DMS79 treated with DMSO at 0.1 percent for 48 hours (cell line): Measurements from ENCODE around the gene KRT17.
"Not testable (repeated sequence)": the region's sequence is repeated elsewhere in the genome, so short reads cannot be mapped to it uniquely, and the experiment has no call there.

Source experiments
- DNase-seq: peaks from one replicate; lab custom pipeline; 2025; lab: John Stamatoyannopoulos, UW

The KRT17 gene

DNA sequence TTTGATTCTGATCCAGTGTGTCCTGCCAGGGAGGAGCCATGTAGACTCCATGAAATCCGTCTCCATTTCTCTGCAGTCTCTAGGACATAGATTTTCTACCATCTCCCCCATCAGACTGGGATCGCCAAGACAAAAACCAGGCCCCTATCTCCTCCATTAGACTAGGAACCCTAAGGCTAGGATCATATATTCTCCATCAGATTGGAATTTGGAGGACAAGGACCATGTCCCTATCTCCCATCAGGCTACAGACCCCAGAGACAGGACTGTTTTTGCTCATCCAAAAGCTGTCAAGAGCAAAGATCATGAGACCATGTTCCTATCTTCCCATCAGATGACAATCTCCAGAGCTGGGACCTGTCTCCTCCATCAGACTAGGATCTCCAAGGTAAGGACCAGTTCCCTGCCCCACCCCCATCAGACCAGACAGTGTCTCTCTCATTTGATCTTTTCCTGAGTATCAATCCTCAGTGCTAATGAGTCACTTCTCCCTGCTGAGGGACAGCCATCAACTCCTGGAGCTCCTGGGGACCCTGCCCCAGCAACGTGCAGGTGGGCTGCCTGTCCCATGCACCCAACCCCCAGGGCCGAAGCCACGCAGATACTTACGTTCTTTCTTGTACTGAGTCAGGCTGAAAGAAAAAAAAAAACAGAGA is 4.3 kb downstream of the KRT17 start:
- DNase-seq: not testable (repeated sequence)

DNA sequence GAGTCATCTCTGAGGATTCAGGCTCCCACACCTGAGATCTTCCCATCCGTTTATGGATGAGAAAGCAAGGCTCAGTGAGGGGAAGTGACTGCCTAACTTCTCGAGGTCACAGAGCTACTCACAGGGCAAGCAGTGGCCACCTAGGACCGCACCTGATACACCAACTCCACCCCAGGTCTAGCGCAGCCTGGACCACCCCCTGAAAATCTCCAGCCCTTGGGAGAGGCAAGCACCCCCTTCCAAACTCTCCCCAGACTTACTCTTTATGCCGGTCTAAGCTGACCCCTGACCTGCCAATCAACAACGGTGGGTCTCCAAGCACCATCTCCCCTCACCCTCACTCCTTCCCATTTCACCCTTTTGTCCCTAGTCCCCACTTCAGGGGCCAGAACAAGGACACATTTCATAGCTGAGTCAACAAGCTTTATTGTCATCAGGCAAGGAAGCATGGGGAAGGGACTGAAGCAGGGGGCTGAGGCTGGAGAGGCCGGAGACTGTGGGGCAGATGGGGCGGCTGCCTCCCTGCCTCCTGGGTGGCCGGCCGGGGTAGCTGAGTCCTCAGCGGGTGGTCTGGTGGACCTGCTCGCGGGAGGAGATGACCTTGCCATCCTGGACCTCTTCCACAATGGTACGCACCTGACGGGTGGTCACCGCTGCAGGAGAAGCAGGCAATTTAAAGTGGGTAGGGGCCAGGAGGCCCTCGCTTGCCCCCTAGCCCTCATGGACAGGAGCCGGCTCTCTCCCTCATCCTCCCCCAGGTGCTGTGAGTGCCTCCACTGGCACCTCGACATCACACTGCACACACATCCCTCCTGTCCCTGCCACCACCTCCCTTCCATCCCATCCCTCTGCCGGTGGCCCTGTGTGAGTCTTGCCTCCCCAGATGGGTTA is 5.1 kb downstream of the KRT17 start:
- DNase-seq: no peak

DNA sequence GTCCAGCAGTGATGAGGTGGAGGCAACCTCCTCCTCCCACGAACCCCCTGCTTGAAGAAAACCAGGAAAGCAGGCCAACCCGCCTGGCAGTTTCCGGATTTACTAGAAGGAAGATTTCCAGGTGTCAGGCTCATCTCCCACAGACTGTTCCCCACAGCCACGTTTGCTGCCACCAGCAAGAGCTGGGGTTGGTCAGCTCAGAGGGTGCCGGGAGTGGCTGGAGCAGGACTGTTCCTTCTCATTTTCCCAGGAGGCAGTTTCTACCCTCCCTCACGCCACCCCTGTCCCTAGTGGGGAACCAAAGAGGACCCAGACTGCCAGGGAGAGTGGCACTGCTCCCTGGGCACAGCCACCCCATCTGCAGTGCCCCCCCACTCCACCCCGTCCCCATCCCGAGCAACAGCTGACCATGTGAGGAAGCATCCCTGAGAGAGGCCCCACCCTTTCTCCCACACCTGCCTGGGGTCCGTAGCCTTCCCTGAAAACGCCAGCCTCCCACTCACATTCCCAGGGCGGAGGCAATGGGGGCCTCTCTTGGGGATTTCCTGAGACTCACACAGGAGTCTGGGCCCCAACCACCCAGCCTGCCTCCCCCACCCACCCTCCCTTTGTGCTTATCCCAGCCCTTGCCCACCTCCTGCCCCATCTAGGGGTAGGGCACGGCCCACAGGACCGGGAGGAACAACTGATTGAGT is 5.9 kb downstream of the KRT17 start:
- no peak for DNase-seq

DNA sequence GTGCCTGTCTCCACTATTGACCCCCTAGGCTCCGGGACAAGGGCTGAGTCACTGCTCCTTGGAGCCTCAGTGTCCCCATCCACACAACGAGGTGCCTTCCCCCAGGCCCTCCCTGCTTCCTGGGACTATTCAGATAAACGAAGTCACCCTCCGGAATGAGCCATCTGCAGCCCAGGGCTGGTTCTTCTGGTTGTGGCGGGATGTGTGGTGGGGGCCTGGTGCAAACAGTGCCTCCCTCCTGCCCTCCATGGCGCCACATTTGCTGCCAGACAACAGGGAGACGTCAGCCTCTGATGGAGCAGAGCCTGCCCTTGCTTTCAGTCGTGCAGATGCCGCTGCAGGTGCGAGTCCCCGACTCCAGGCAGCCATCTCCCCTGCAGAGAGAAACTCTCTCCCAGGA is 6.7 kb downstream of the KRT17 start:
- DNase-seq: no peak

DNA sequence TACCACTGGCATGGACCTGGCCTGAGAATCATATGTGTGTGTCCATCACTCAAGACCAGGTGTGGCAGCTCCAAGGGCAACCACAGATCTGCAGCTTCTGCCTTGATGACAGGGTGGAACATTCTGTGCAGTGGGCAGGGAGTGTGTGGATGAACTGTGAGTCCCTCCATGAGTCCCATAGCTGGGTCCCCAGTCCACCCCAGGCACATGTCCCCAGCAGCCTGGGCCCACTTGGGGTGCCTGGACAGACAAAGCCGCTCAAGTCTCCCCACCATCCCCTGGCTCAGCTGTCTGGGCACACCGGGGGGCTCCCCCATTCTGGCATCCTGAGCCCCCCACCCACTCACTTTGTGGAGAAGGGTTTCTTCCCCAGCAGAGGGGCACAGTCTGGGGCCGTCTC is 7.2 kb downstream of the KRT17 start:
- DNase-seq: no peak

DNA sequence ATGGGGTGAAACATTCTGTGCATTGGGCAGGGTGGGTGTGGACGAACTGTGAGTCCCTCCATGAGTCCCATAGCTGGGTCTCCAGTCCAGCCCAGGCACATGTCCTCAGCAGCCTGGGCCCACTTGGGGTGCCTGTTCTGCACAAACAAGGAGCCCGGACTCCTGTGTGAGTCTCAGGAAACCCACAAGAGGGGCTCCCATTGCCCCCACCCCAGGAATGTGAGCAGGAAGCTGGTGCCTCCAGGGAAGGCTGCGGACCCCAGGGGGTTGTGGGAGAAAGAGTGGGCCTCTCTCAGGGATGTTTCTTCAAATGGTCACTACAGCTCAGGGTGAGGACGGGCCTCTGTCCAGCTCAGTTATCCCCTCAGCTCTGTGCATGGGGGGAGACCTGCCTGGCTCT is 7.9 kb downstream of the KRT17 start:
- DNase-seq: not testable (repeated sequence)

DNA sequence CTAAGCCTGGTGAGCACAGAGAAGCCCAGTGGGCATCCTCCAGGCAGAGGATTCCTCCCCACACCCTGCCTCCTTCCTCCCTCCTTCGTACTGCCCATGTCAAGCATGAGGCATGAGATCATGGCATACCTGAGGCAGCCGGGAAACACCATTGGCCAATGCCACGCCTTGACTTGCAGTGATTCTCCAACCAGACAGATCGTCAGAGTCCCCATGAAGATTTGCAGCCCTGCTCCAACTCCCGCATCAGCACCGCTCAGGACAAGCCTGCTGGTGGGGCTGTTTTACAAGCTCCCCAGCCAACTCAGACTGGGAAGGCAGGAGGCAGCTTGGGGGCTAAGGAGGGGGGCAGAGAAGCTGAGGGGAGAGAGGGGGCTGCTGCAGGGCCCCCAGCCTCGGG is 8.9 kb downstream of the KRT17 start:
- no peak for DNase-seq

DNA sequence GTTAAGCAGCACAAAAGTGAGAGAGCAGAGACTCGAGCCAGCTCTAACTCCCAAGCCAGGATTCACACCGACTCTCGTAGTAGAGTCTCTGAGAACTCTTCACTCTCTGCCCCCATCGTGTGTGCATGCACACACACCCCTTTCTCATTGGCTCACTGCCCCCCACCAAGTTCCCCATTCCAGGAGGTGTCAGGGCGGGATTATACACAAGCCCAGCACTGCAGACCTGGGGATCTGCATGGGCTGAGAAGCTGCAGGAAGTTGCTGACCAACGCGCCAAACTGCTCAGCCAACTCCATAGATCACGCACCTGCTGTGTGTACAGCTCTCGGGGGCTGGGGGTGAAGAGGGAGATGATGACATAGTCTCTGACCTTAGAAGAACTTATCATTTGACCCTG is 9.6 kb downstream of the KRT17 start:
- not testable (repeated sequence) for DNase-seq

DNA sequence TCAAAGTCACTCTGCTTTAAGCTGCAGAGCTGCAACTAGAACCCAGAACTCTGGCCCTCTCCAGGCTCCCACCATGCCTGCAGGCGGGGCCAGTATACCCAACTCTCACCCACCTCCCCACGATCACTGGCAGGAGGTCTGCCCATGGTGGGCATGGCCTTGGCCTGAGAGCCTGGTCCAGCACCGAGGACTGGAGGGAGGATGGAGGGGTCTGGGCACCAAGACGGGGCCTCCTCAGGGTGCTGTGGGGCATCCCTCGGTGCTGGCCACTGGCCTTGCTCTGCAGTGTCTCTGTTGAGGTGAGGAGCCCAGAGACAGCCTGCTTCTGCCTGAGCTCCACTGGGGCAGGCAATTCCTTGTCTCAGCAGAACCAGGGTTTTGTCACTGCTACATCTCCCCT is 10.3 kb downstream of the KRT17 start:
- DNase-seq: no peak

DNA sequence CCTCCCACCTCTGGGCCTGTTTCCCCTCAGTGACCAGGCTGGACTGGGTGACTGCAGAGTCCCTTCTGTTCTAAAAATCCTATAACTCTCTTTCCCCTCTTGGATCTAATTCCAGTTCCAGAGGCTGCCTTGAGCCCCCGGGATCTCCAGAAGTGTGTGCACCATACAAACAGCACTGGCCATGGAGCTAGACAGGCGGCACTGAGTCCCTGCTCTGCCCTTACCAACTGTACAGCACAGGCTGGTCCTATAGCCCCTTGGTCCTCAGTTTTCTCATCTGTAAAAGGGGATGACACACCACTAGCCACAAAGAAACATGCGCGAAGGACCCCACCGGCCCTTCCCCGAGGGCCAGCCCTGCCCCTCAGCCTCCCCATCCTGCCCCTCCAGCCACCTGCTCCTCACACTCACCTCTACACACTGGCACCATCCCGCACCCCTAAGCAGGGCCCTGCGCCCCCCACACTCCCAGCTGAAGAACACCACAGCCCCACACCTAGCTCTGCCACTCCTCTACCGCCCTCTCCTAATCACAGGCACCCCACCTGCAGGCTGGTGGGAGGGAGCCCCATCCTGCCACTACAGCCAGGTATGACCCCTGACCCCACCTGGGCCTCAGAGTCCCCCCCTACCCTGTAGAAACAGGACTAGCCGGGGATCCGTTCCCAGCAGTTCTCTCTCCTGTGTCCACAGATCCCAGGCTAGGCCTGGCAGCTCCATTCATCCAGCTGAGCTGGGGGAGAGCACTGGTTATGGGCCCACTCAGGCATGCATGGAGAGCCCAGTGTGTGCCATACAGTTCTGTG is 10.9 kb downstream of the KRT17 start:
- DNase-seq: no peak

DNA sequence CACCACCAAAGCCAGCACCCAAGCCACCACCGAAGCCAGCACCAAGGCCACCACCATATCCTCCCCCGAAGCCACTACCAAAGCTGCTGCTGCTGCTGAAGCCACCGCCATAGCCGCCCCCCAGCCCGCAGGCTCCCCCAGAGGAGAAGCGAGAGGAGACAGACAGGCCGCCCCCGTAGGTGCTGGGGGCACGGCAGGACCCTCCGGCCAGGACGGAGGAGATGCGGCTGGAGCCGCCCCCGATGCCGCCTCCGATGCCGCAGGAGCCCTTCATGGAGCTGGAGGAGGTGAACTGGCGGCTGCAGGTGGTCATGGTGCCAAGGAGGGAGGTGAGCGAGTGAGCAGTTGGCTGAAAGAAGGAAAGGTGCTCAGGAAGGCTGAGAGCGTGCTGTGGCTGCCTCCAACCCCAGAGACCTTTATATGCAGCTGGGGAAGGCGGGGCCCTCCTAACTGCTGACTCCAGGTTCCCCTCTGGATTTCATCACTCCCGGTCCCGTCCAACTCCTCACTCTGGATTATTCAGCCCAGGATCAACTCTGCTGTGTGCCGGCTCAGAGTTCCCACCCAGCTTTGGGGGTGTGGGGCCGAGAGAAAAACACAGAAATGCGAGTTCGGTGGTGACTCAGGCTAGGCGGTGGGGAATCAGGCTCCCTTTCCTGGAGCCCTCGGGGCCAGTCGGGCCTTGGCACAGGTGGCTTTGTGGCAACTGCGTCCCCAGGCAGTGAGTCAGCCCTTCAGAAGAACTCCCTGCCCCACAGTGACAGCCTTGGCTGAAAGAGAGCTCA is 11.8 kb downstream of the KRT17 start, which contains the start of gene KRT16:
KRT16 (minus strand) TSS at position 392 of the 785 bp plus-strand sequence; CDS start at position 313, 79 bp downstream.
- DNase-seq: not testable (repeated sequence)

DNA sequence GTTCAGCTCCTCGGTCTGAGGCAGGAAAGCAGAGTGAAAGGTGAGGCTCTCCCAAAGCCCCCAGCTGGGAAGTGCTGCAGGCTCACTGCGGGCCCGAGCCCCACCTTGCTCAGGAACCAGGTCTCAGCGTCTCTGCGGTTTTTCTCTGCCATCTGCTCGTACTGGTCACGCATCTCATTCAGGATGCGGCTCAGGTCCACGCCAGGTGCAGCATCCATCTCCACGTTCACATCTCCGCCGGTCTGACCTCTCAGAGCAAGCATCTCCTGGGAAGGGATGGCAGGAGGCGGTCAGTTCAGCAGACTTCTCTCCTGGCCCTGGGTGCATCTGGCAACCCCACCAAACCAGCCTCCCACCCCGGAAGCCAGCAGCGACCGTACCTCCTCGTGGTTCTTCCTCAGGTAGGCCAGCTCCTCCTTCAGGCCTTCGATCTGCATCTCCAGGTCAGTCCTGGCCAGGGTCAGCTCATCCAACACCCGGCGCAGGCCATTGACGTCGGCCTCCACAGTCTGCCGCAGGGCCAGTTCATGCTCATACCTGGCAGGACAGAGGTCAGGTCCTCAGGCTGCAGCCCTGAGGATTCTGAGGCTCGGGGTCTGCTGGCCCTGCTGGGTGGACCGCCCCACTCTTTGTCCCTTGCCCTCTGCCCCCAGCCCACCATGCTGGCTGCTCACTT is 13.3 kb downstream of the KRT17 start:
- no peak for DNase-seq

DNA sequence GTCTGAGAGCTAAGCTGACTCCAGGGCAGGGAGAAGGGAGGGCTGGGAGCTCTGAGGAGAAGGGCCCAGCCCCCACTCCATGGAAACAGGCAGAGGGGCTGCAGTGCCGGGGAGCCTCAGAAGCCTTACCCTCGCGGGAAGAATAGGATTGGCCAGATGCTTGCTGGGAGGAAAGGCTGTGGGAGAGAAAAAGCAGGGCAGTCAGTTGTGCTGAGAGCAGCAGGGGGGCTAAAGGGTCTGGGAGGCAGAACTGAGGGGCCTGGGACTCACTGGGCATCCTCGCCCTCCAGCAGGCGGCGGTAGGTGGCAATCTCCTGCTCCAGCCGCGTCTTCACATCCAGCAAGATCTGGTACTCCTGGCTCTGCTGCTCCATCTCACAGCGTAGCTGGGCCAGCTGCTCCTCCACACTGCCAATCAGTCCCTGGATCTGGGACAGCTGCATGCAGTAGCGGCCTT is 14.3 kb downstream of the KRT17 start:
- not testable (repeated sequence) for DNase-seq

DNA sequence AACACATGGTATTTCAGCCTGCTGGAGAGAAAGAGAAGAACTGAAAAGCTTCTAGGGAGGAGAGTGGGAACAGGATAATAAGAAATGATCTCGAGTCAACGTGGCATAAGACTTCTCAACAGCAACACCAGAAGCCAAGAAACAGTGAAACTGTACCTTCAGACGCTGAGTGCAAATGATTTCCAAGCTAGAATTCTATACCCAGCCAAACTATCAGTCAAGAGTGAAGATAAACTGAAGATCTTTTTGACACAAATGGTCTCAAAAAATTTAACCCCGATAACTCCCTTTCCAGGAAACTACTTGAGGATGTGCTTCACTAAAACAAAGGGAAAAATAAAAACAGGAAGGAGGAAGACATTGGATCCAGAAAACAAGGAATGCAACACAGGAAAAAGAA is 17.4 kb downstream of the KRT17 start:
- not testable (repeated sequence) for DNase-seq

DNA sequence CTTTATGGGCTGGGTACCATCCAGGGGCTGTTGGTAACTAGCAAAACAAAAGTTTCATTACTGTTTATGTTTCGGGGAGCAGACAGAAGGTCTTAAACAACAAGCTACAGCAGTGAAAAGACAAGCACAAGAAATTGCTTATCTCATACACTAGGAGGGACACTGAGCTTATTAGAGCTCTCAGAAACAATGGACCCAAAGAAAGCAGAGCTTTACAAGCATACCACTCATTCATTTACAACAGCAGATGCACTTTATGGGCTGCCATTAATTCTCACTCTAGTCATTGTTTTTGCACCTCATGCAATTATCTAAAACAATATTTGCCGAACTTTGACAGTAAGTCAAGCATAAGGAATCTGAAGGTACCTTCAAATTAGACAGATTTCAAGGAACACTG is 21.9 kb downstream of the KRT17 start:
- no peak for DNase-seq

DNA sequence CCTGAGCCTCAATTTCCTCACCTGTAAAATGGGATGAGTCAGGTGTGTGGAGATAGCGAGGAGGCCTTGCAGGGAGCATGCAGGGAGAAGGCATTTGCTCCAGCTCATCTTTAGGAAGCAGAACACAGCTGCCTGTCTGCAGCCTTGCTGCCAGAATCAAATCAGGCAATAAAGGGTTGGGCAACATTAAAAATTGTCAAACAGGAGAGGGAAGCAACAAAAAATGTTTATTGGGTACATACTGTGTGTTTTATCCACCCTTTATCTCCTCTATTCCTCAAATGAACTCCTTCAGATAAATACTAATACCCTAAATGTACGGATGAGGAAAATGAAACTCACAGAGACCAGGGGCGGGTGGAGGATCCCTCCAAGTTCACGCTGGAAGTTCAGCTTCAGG is 24.1 kb downstream of the KRT17 start:
- DNase-seq: no peak

DNA sequence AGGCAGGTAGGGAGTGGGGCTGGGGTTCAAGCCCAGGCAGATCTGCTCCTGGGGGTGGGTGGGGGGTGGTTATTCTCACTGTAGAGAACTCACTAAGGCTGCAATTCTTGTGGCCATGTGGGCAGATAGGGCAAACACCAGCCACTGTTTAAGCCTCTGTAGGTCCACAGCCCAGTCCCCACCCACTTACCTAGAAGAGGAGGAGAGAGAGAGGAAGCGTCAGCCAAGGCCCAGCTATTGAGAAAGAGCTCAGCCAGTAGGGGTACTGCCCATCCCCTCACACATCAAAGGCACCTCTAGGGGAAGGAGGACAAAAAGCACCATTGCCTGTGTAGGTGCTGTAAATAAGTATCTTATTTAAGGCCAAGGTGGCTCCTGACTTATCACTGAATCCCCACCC is 24.7 kb downstream of the KRT17 start:
- DNase-seq: no peak

DNA sequence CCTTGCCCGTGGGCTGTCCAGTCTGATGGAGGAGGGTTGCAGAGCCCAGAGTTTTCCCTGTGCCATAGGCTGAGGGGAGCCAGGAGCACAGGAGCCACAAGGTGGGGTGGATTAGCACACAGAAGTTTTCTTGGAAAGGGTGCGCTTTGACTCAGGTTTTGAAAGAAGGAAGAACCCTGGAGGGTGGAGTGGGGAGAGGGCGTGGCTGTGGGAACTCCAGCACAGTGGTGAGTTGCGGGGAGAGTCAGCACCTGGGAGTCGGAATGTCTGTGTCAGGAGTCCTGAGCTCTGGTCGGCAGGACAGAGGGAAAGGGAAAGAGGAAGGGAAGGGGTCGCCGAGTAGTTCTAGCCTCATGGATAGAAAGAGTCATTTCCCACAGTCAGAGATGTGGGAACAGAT is 28.8 kb downstream of the KRT17 start:
- no peak for DNase-seq

DNA sequence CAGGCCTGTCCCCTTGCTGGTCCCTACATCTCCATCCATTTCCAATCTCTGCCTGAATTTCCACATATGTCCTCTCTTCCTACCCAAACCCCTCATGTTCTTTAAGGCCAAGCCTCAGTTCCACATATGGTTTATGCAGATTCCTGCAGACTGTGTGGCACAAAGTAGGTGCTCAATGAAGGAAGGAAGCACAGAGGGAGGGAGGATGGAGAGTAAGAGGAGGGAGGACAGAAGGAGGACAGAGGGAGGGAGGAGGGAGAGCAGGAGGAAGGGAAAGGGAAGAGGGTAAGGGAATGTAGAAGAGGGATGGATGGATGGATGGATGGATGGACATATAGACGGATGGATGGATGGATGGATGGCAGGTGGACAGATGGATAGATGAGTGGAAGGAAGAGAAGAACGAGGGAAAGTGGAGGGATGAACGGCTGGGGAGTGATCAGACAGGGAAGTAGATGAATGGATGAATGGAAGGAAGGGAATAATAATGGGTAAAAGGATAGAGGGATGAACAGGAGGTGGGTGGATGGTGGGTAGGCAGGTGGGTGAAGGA is 29.9 kb downstream of the KRT17 start:
- DNase-seq: no peak
